HG02884 (cell line): ENCODE data around the gene LSP1.
A peak's percentile ranks its signal among the peaks of the same experiment; 100 is the strongest.
"Not testable (repeated sequence)": the region's sequence is repeated elsewhere in the genome, so short reads cannot be mapped to it uniquely, and the experiment has no call there.

Experiments used
- ATAC-seq: cut with Tn5 transposase; IDR thresholded peaks from one replicate; pipeline ENCODE4 v1.9.1; 2021; ENCODE audit warnings: mild to moderate bottlenecking, moderate library complexity; ENCODE audit not compliant: unreplicated experiment

The LSP1 gene

GRCh38 chr11:1852877-1853276, at the start of gene LSP1:
Gene LSP1, plus strand, starts transcription at chr11:1853084. Its CDS starts 61 bp downstream, at chr11:1853145.
- ATAC-seq = peak; percentile 51

GRCh38 chr11:1803246-1803645, 49.6 kb upstream of the LSP1 start:
- ATAC-seq = no peak

- not testable (repeated sequence) for ATAC-seq
Measured at GRCh38 chr11:1803835-1804519, 48.9 kb upstream of the LSP1 start.

GRCh38 chr11:1805525-1805924, 47.4 kb upstream of the LSP1 start:
- no peak for ATAC-seq

- no peak for ATAC-seq
Measured at GRCh38 chr11:1807264-1807995, 45.5 kb upstream of the LSP1 start.

GRCh38 chr11:1810761-1811160, 42.1 kb upstream of the LSP1 start:
- no peak for ATAC-seq

GRCh38 chr11:1812274-1812673, 40.6 kb upstream of the LSP1 start:
- no peak for ATAC-seq

- no peak for ATAC-seq
Measured at GRCh38 chr11:1812801-1813200, 40.1 kb upstream of the LSP1 start.

- ATAC-seq = not testable (repeated sequence)
Measured at GRCh38 chr11:1813356-1813755, 39.5 kb upstream of the LSP1 start.

- ATAC-seq = no peak
Measured at GRCh38 chr11:1814691-1815090, 38.2 kb upstream of the LSP1 start.

GRCh38 chr11:1815311-1815710, 37.6 kb upstream of the LSP1 start:
- no peak for ATAC-seq

GRCh38 chr11:1815751-1816150, 37.1 kb upstream of the LSP1 start:
- ATAC-seq = no peak

- no peak for ATAC-seq
Measured at GRCh38 chr11:1817000-1817399, 35.9 kb upstream of the LSP1 start.

GRCh38 chr11:1817511-1817910, 35.4 kb upstream of the LSP1 start:
- no peak for ATAC-seq

- ATAC-seq = no peak
Measured at GRCh38 chr11:1819074-1819473, 33.8 kb upstream of the LSP1 start.

GRCh38 chr11:1820463-1821325, 32.2 kb upstream of the LSP1 start:
- ATAC-seq = no peak

- no peak for ATAC-seq
Measured at GRCh38 chr11:1821562-1821961, 31.3 kb upstream of the LSP1 start.

- ATAC-seq = no peak
Measured at GRCh38 chr11:1822648-1823375, 30.1 kb upstream of the LSP1 start.

GRCh38 chr11:1823376-1824220, 29.3 kb upstream of the LSP1 start:
- no peak for ATAC-seq
